Neural progenitor cell (in vitro differentiated cells): ENCODE data around the gene CENPL. TPM values are rescaled to one million over a fixed set of nuclear protein-coding genes. Genes with fewer than 3 reads are reported as not detected.

Experiments
- DNase-seq: peaks from one replicate; pipeline ENCODE4 v3.0.0-alpha.2; 2016; ENCODE audit warnings: low spot score
- H2AFZ ChIP-seq: fragments of 200-600 bp; sonication (generic); replicated peaks from 2 replicates; pipeline ENCODE4 v1.6.1; 2016; ENCODE audit warnings: antibody characterized with exemption
- H3F3A ChIP-seq: fragments of 200-600 bp; sonication (generic); 2 replicates; pipeline ENCODE4 v1.6.1; 2016; ENCODE audit warnings: antibody characterized with exemption, low read depth
- H3K27ac ChIP-seq: fragments of 200-600 bp; sonication (generic); 2 replicates; pipeline ENCODE4 v1.5.1; 2016; ENCODE audit warnings: mild to moderate bottlenecking
- H3K27me3 ChIP-seq: fragments of 200-600 bp; sonication (generic); 2 replicates; pipeline ENCODE4 v1.6.1; 2016; ENCODE audit warnings: mild to moderate bottlenecking, moderate library complexity
- H3K36me3 ChIP-seq: fragments of 200-600 bp; sonication (generic); 2 replicates; pipeline ENCODE4 v1.5.1; 2016
- H3K4me1 ChIP-seq: fragments of 200-600 bp; sonication (generic); 2 replicates; pipeline ENCODE4 v1.6.1; 2016; ENCODE audit warnings: mixed run types
- H3K4me2 ChIP-seq: fragments of 200-600 bp; sonication (generic); 2 replicates; pipeline ENCODE4 v1.6.1; 2016
- H3K4me3 ChIP-seq: fragments of 200-600 bp; sonication (generic); 2 replicates; pipeline ENCODE4 v1.5.1; 2016
- H3K79me2 ChIP-seq: fragments of 200-600 bp; sonication (generic); 2 replicates; pipeline ENCODE4 v1.6.1; 2016; ENCODE audit warnings: low read depth
- H3K9ac ChIP-seq: fragments of 200-600 bp; sonication (generic); 2 replicates; pipeline ENCODE4 v1.6.1; 2016
- H3K9me3 ChIP-seq: fragments of 200-600 bp; sonication (generic); 2 replicates; pipeline ENCODE4 v1.5.1; 2016; ENCODE audit warnings: low read depth
- H4K20me1 ChIP-seq: fragments of 200-600 bp; sonication (generic); 2 replicates; pipeline ENCODE4 v1.6.1; 2016; ENCODE audit warnings: low read depth
- H3K27ac Mint-ChIP-seq: 3 replicates; pipeline ENCODE4 v1.8.0; 2021; ENCODE audit warnings: mixed read lengths
- H3K27me3 Mint-ChIP-seq: 2 replicates; pipeline ENCODE4 v1.8.0; 2022; ENCODE audit warnings: low read depth, mild to moderate bottlenecking, inconsistent platforms, moderate library complexity, mixed read lengths; ENCODE audit not compliant: insufficient read depth
- H3K36me3 Mint-ChIP-seq: 3 replicates; pipeline ENCODE4 v1.8.0; 2021; ENCODE audit warnings: mixed read lengths
- H3K4me1 Mint-ChIP-seq: 3 replicates; pipeline ENCODE4 v1.8.0; 2021; ENCODE audit warnings: mixed read lengths
- H3K4me3 Mint-ChIP-seq: 3 replicates; pipeline ENCODE4 v1.8.0; 2021; ENCODE audit warnings: mild to moderate bottlenecking, moderate library complexity, mixed read lengths
- H3K9me3 Mint-ChIP-seq: 3 replicates; pipeline ENCODE4 v1.8.0; 2020; ENCODE audit warnings: mixed read lengths
- CTCF ChIP-seq: fragments of 200-600 bp; sonication (generic); IDR thresholded peaks from 2 replicates; pipeline ENCODE4 v1.5.1; 2017; ENCODE audit warnings: antibody characterized with exemption, mild to moderate bottlenecking
- EZH2 ChIP-seq: fragments of 200-600 bp; sonication (generic); IDR thresholded peaks from 2 replicates; pipeline ENCODE4 v1.6.1; 2017; ENCODE audit warnings: antibody characterized with exemption, mild to moderate bottlenecking, moderate library complexity
- EZH2phosphoT487 ChIP-seq: fragments of 200-600 bp; sonication (generic); IDR thresholded peaks from 2 replicates; pipeline ENCODE4 v1.6.1; 2017; ENCODE audit warnings: antibody characterized with exemption
- total RNA-seq: library from RNA; depleted of rRNA; stranded (reverse); fragments of >200 nt; gene quantifications from 2 replicates; pipeline ENCODE4 v1.2.3, GENCODE V29; 2015; ENCODE audit warnings: low replicate concordance

CENPL gene
- total RNA-seq, 1 donor from 2014 or later: 33.4 TPM

- H3K27ac Mint-ChIP-seq: no peak overlapping the region
- H3K9ac ChIP-seq: no peak overlapping the region
These were observed 32.8 kb upstream of the CENPL start for GRCh38 chr1:173857363-173857917.

GRCh38 chr1:173856903-173857302 lies 32.2 kb upstream of the CENPL start:
- peaks cover 55% of the 10 kb centered on the region for H3F3A ChIP-seq
- H3K4me1 ChIP-seq: peaks cover 10% of the 10 kb centered on the region
- H3K36me3 ChIP-seq: peaks cover 12% of the 10 kb centered on the region
- Mint-ChIP-seq H3K9me3 (no peaks in the 10 kb centered on the region), H3K36me3 (peaks cover 41% of the 10 kb centered on the region), H3K27me3 (peaks cover 2% of the 10 kb centered on the region), H3K27ac (no peak overlapping the region), H3K4me1 (no peaks in the 10 kb centered on the region), H3K4me3 (no peak overlapping the region)
- H3K9ac ChIP-seq: no peak overlapping the region
- no peak overlapping the region for H3K4me3 ChIP-seq
- TF ChIP-seq EZH2phosphoT487 (no peak), EZH2 (no peak), CTCF (no peak)
- H3K27me3 ChIP-seq: no peaks in the 10 kb centered on the region
- no peak overlapping the region for H3K27ac ChIP-seq
- H3K9me3 ChIP-seq: no peaks in the 10 kb centered on the region
- H3K79me2 ChIP-seq: no peaks in the 10 kb centered on the region
- H2AFZ ChIP-seq: no peak overlapping the region
- H3K4me2 ChIP-seq: no peak overlapping the region
- H4K20me1 ChIP-seq: peaks cover 18% of the 10 kb centered on the region
- no peak for DNase-seq

More at GRCh38 chr1:173857363-173857917, 32.8 kb upstream of the CENPL start:
- Mint-ChIP-seq H3K4me3 (no peak overlapping the region), H3K9me3 (no peaks in the 10 kb centered on the region), H3K36me3 (peaks cover 38% of the 10 kb centered on the region), H3K27me3 (peaks cover 2% of the 10 kb centered on the region), H3K4me1 (no peaks in the 10 kb centered on the region)
- TF ChIP-seq CTCF: no peak
- no peak for TF ChIP-seq EZH2phosphoT487
- no peak for TF ChIP-seq EZH2
- H3K4me1 ChIP-seq: peaks cover 10% of the 10 kb centered on the region
- H3K36me3 ChIP-seq: peaks cover 12% of the 10 kb centered on the region
- H3K27ac ChIP-seq: no peak overlapping the region
- H3K9me3 ChIP-seq: no peaks in the 10 kb centered on the region
- no peak overlapping the region for H2AFZ ChIP-seq
- no peak for DNase-seq
- no peak overlapping the region for H3K4me3 ChIP-seq
- no peaks in the 10 kb centered on the region for H3K79me2 ChIP-seq
- H3K4me2 ChIP-seq: no peak overlapping the region
- peaks cover 22% of the 10 kb centered on the region for H4K20me1 ChIP-seq
- H3F3A ChIP-seq: peaks cover 60% of the 10 kb centered on the region
- H3K27me3 ChIP-seq: no peaks in the 10 kb centered on the region

- no peak for DNase-seq
- peaks cover 41% of the 10 kb centered on the region for H3K36me3 Mint-ChIP-seq
These were observed 31.3 kb upstream of the CENPL start for GRCh38 chr1:173856014-173856413.

More at GRCh38 chr1:173856014-173856413, 31.3 kb upstream of the CENPL start:
- H3K4me1 ChIP-seq: peaks cover 10% of the 10 kb centered on the region
- peaks cover 46% of the 10 kb centered on the region for H3F3A ChIP-seq
- H3K4me3 ChIP-seq: no peak overlapping the region
- H3K36me3 ChIP-seq: peaks cover 12% of the 10 kb centered on the region
- no peaks in the 10 kb centered on the region for H3K9me3 ChIP-seq
- H3K27ac Mint-ChIP-seq: no peak overlapping the region
- no peak overlapping the region for H3K27ac ChIP-seq
- no peaks in the 10 kb centered on the region for H3K27me3 Mint-ChIP-seq
- TF ChIP-seq CTCF: no peak
- no peak for TF ChIP-seq EZH2
- TF ChIP-seq EZH2phosphoT487: no peak
- no peaks in the 10 kb centered on the region for H3K9me3 Mint-ChIP-seq
- no peak overlapping the region for H3K9ac ChIP-seq
- H2AFZ ChIP-seq: no peak overlapping the region
- no peaks in the 10 kb centered on the region for H3K27me3 ChIP-seq
- H3K4me1 Mint-ChIP-seq: no peaks in the 10 kb centered on the region
- peaks cover 18% of the 10 kb centered on the region for H4K20me1 ChIP-seq
- no peaks in the 10 kb centered on the region for H3K79me2 ChIP-seq
- no peak overlapping the region for H3K4me2 ChIP-seq
- H3K4me3 Mint-ChIP-seq: no peak overlapping the region
